ENCODE data around the gene WSCD2.

- no peak for TF ChIP-seq CTCF (IDR thresholded peaks at IDR 0.05)
- no peak for TF ChIP-seq POLR2A (IDR thresholded peaks at IDR 0.05)
Measured at GRCh38 chr12:108213871-108214445, 84.9 kb downstream of the WSCD2 start.
